ENCODE measurements around the gene TNFRSF13B.
"Not testable (repeated sequence)": the region's sequence is repeated elsewhere in the genome, so short reads cannot be mapped to it uniquely, and the experiment has no call there.

The TNFRSF13B gene

GRCh38 chr17:17010545-17011034 is 38.7 kb upstream of the TNFRSF13B start:
- not testable (repeated sequence) for H3K36me3 Mint-ChIP-seq (ENCODE audit: low read depth); H3K27me3 Mint-ChIP-seq (ENCODE audit: low read depth); H3K4me1 Mint-ChIP-seq; H3K4me3 Mint-ChIP-seq; H3K27ac Mint-ChIP-seq; H3K9me3 Mint-ChIP-seq

GRCh38 chr17:17009972-17010371 is 38.1 kb upstream of the TNFRSF13B start:
- H3K4me3 Mint-ChIP-seq; H3K4me1 Mint-ChIP-seq; H3K27me3 Mint-ChIP-seq (ENCODE audit: low read depth); H3K36me3 Mint-ChIP-seq (ENCODE audit: low read depth); H3K9me3 Mint-ChIP-seq: not testable (repeated sequence)
- peak overlapping the region in 1 of 3 experiments; percentile 50 for H3K27ac Mint-ChIP-seq

GRCh38 chr17:17008621-17009397 is 36.9 kb upstream of the TNFRSF13B start:
- peak overlapping the region in 1 of 3 experiments; percentile 33 for H3K27ac Mint-ChIP-seq
- not testable (repeated sequence) for H3K9me3 Mint-ChIP-seq; H3K4me1 Mint-ChIP-seq; H3K4me3 Mint-ChIP-seq; H3K36me3 Mint-ChIP-seq (ENCODE audit: low read depth)
- peaks cover 18% of the 10 kb centered on the region for H3K27me3 Mint-ChIP-seq (ENCODE audit: low read depth)

- not testable (repeated sequence) for H3K4me1 Mint-ChIP-seq; H3K27ac Mint-ChIP-seq; H3K36me3 Mint-ChIP-seq (ENCODE audit: low read depth); H3K4me3 Mint-ChIP-seq; H3K9me3 Mint-ChIP-seq
- peaks cover 20% of the 10 kb centered on the region for H3K27me3 Mint-ChIP-seq (ENCODE audit: low read depth)
Measured at GRCh38 chr17:17007891-17008290, 36.0 kb upstream of the TNFRSF13B start.

- not testable (repeated sequence) for H3K36me3 Mint-ChIP-seq (ENCODE audit: low read depth); H3K9me3 Mint-ChIP-seq; H3K4me1 Mint-ChIP-seq; H3K4me3 Mint-ChIP-seq
- Mint-ChIP-seq H3K27ac (peak overlapping the region in 1 of 3 experiments; percentile 6), H3K27me3 (ENCODE audit: low read depth) (peaks cover 27% of the 10 kb centered on the region)
Measured at GRCh38 chr17:17004997-17005614, 33.2 kb upstream of the TNFRSF13B start.

GRCh38 chr17:17004251-17004996 is 32.5 kb upstream of the TNFRSF13B start:
- Mint-ChIP-seq H3K27me3 (ENCODE audit: low read depth) (peaks cover 26% of the 10 kb centered on the region), H3K4me3 (no peak overlapping the region), H3K27ac (no peak overlapping the region), H3K4me1 (peaks cover 4% of the 10 kb centered on the region), H3K36me3 (ENCODE audit: low read depth) (no peaks in the 10 kb centered on the region), H3K9me3 (no peaks in the 10 kb centered on the region)
- TF ChIP-seq CTCF (IDR thresholded peaks at IDR 0.05; ENCODE audit: unreplicated experiment in 3 of 3) = no peak

GRCh38 chr17:17002731-17003715 is 31.1 kb upstream of the TNFRSF13B start:
- peaks cover 23% of the 10 kb centered on the region for H3K27me3 Mint-ChIP-seq (ENCODE audit: low read depth)
- not testable (repeated sequence) for H3K27ac Mint-ChIP-seq; H3K36me3 Mint-ChIP-seq (ENCODE audit: low read depth); H3K4me1 Mint-ChIP-seq; H3K9me3 Mint-ChIP-seq; H3K4me3 Mint-ChIP-seq

GRCh38 chr17:17001874-17002520 is 30.1 kb upstream of the TNFRSF13B start:
- Mint-ChIP-seq H3K4me3 (no peak overlapping the region), H3K27ac (no peak overlapping the region), H3K4me1 (peaks cover 4% of the 10 kb centered on the region), H3K27me3 (ENCODE audit: low read depth) (peaks cover 24% of the 10 kb centered on the region), H3K9me3 (no peaks in the 10 kb centered on the region), H3K36me3 (ENCODE audit: low read depth) (no peaks in the 10 kb centered on the region)
- peak; percentile 97 to 98 (median 98) for TF ChIP-seq CTCF (IDR thresholded peaks at IDR 0.05; ENCODE audit: unreplicated experiment in 3 of 3)
